ENCODE data around the gene ZNF276. TPM values are rescaled to one million over a fixed set of nuclear protein-coding genes. Genes with fewer than 3 reads are reported as not detected.

ZNF276 gene
- total and polyA plus RNA-seq, 2 donors: 17.9 to 19.6 TPM

GRCh38 chr16:89712274-89712781 is 9.0 kb upstream of the ZNF276 start:
- Histone ChIP-seq H3K4me1 (ENCODE audit: insufficient read depth) (no peaks in the 10 kb centered on the region), H3K36me3 (ENCODE audit: insufficient read depth) (no peaks in the 10 kb centered on the region), H3K4me3 (ENCODE audit: low read depth, low read length) (no peak overlapping the region), H3K27ac (ENCODE audit: low read depth) (no peak overlapping the region)
- DNase-seq (ENCODE audit: extremely low spot score): no peak
- 17% methylated on average over 22 of the region's 22 CpGs for WGBS

- no peak for DNase-seq (ENCODE audit: extremely low spot score)
- Histone ChIP-seq H3K27ac (ENCODE audit: low read depth) (no peak overlapping the region), H3K4me3 (ENCODE audit: low read depth, low read length) (no peak overlapping the region), H3K4me1 (ENCODE audit: insufficient read depth) (no peaks in the 10 kb centered on the region), H3K36me3 (ENCODE audit: insufficient read depth) (no peaks in the 10 kb centered on the region)
- 88% methylated on average over 15 of the region's 15 CpGs for WGBS
Measured at GRCh38 chr16:89716493-89716892, 4.8 kb upstream of the ZNF276 start.

- H3K36me3 ChIP-seq (ENCODE audit: insufficient read depth): no peaks in the 10 kb centered on the region
- H3K27ac ChIP-seq (ENCODE audit: low read depth): no peak overlapping the region
- H3K4me1 ChIP-seq (ENCODE audit: insufficient read depth): no peaks in the 10 kb centered on the region
- no peak overlapping the region for H3K4me3 ChIP-seq (ENCODE audit: low read depth, low read length)
- DNase-seq (ENCODE audit: extremely low spot score): no peak
- WGBS: 89% methylated on average over 29 of the region's 29 CpGs
Measured at GRCh38 chr16:89716916-89717687, 4.2 kb upstream of the ZNF276 start.

GRCh38 chr16:89717688-89718505 is 3.4 kb upstream of the ZNF276 start:
- Histone ChIP-seq H3K4me1 (ENCODE audit: insufficient read depth) (no peaks in the 10 kb centered on the region), H3K27ac (ENCODE audit: low read depth) (no peak overlapping the region), H3K4me3 (ENCODE audit: low read depth, low read length) (no peak overlapping the region), H3K36me3 (ENCODE audit: insufficient read depth) (no peaks in the 10 kb centered on the region)
- WGBS: 87% methylated on average over 24 of the region's 24 CpGs
- DNase-seq (ENCODE audit: extremely low spot score): no peak

GRCh38 chr16:89720551-89720812 is 855 bp upstream of the ZNF276 start:
- DNase-seq (ENCODE audit: extremely low spot score): no peak
- no peaks in the 10 kb centered on the region for H3K4me1 ChIP-seq (ENCODE audit: insufficient read depth)
- peak overlapping the region; percentile 65 for H3K4me3 ChIP-seq (ENCODE audit: low read depth, low read length)
- H3K27ac ChIP-seq (ENCODE audit: low read depth): peak overlapping the region; percentile 76
- WGBS: under 1% methylated on average over 29 of the region's 29 CpGs
- no peaks in the 10 kb centered on the region for H3K36me3 ChIP-seq (ENCODE audit: insufficient read depth)

GRCh38 chr16:89721546-89722391 is 432 bp downstream of the ZNF276 start:
- peak overlapping the region; percentile 65 for H3K4me3 ChIP-seq (ENCODE audit: low read depth, low read length)
- H3K4me1 ChIP-seq (ENCODE audit: insufficient read depth): no peaks in the 10 kb centered on the region
- DNase-seq (ENCODE audit: extremely low spot score): no peak
- H3K27ac ChIP-seq (ENCODE audit: low read depth): peak overlapping the region; percentile 89
- WGBS: under 1% methylated on average over 112 of the region's 112 CpGs
- H3K36me3 ChIP-seq (ENCODE audit: insufficient read depth): no peaks in the 10 kb centered on the region

- Histone ChIP-seq H3K27ac (ENCODE audit: low read depth) (peak overlapping the region; percentile 89), H3K4me3 (ENCODE audit: low read depth, low read length) (peak overlapping the region; percentile 65), H3K36me3 (ENCODE audit: insufficient read depth) (no peaks in the 10 kb centered on the region), H3K4me1 (ENCODE audit: insufficient read depth) (no peaks in the 10 kb centered on the region)
- DNase-seq (ENCODE audit: extremely low spot score): no peak
- WGBS: 40% methylated on average over 56 of the region's 56 CpGs
Measured at GRCh38 chr16:89722392-89723278, 1.3 kb downstream of the ZNF276 start.

GRCh38 chr16:89723279-89724250 is 2.2 kb downstream of the ZNF276 start:
- Histone ChIP-seq H3K27ac (ENCODE audit: low read depth) (no peak overlapping the region), H3K4me1 (ENCODE audit: insufficient read depth) (no peaks in the 10 kb centered on the region), H3K36me3 (ENCODE audit: insufficient read depth) (no peaks in the 10 kb centered on the region), H3K4me3 (ENCODE audit: low read depth, low read length) (peak overlapping the region; percentile 2)
- WGBS: 76% methylated on average over 30 of the region's 30 CpGs
- DNase-seq (ENCODE audit: extremely low spot score): no peak

GRCh38 chr16:89727406-89728120 is 6.2 kb downstream of the ZNF276 start:
- no peak for DNase-seq (ENCODE audit: extremely low spot score)
- peaks cover 5% of the 10 kb centered on the region for H3K36me3 ChIP-seq (ENCODE audit: insufficient read depth)
- 85% methylated on average over 17 of the region's 17 CpGs for WGBS

GRCh38 chr16:89729293-89729692 is 8.0 kb downstream of the ZNF276 start:
- no peak for DNase-seq (ENCODE audit: extremely low spot score)
- Histone ChIP-seq H3K27ac (ENCODE audit: low read depth) (no peak overlapping the region), H3K36me3 (ENCODE audit: insufficient read depth) (peaks cover 7% of the 10 kb centered on the region), H3K4me1 (ENCODE audit: insufficient read depth) (no peaks in the 10 kb centered on the region), H3K4me3 (ENCODE audit: low read depth, low read length) (no peak overlapping the region)
- WGBS: 93% methylated on average over 18 of the region's 18 CpGs

More at GRCh38 chr16:89727406-89728120, 6.2 kb downstream of the ZNF276 start:
- H3K27ac ChIP-seq (ENCODE audit: low read depth): no peak overlapping the region
- H3K4me1 ChIP-seq (ENCODE audit: insufficient read depth): no peaks in the 10 kb centered on the region
- no peak overlapping the region for H3K4me3 ChIP-seq (ENCODE audit: low read depth, low read length)

- Histone ChIP-seq H3K4me1 (ENCODE audit: insufficient read depth) (no peaks in the 10 kb centered on the region), H3K36me3 (ENCODE audit: insufficient read depth) (peaks cover 7% of the 10 kb centered on the region), H3K4me3 (ENCODE audit: low read depth, low read length) (no peak overlapping the region), H3K27ac (ENCODE audit: low read depth) (no peak overlapping the region)
- WGBS: 58% methylated on average over 14 of the region's 14 CpGs
- DNase-seq (ENCODE audit: extremely low spot score): no peak
Measured at GRCh38 chr16:89729863-89730593, 8.7 kb downstream of the ZNF276 start.

Data from urinary bladder (tissue), 4 donors.